Lower leg skin (tissue), 3 donors: ENCODE results near the gene DCUN1D4.

Experiments
- POLR2A ChIP-seq, 2 donors: fragments of 450-650 bp; IDR thresholded peaks; one replicate each; pipeline ENCODE4 v1.6.1; 2016 to 2017; ENCODE audit warnings: antibody characterized with exemption in 2 of 2, mild to moderate bottlenecking in 1 of 2, moderate library complexity in 1 of 2
- TF ChIP-seq, protein P1 (sequence below), 3 donors: fragments of 450-650 bp; IDR thresholded peaks; one replicate each; pipeline ENCODE4 v1.5.1; 2016; ENCODE audit warnings: antibody characterized with exemption in 3 of 3, mild to moderate bottlenecking in 3 of 3, moderate library complexity in 2 of 3

- TF ChIP-seq, protein P1, sequence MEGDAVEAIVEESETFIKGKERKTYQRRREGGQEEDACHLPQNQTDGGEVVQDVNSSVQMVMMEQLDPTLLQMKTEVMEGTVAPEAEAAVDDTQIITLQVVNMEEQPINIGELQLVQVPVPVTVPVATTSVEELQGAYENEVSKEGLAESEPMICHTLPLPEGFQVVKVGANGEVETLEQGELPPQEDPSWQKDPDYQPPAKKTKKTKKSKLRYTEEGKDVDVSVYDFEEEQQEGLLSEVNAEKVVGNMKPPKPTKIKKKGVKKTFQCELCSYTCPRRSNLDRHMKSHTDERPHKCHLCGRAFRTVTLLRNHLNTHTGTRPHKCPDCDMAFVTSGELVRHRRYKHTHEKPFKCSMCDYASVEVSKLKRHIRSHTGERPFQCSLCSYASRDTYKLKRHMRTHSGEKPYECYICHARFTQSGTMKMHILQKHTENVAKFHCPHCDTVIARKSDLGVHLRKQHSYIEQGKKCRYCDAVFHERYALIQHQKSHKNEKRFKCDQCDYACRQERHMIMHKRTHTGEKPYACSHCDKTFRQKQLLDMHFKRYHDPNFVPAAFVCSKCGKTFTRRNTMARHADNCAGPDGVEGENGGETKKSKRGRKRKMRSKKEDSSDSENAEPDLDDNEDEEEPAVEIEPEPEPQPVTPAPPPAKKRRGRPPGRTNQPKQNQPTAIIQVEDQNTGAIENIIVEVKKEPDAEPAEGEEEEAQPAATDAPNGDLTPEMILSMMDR (IDR thresholded peaks at IDR 0.05) = no peak
- no peak for TF ChIP-seq POLR2A (IDR thresholded peaks at IDR 0.05)
Observed at GRCh38 chr4:51835079-51835478, 7.9 kb upstream of the DCUN1D4 start.
